Adrenal gland (tissue), 5 donors: ENCODE measurements around the gene OSBPL10.

Experiments used
- POLR2A ChIP-seq, 2 donors: fragments of 450-650 bp; IDR thresholded peaks; one replicate each; pipeline ENCODE4 v1.6.1; 2017; ENCODE audit warnings: antibody characterized with exemption in 2 of 2, mild to moderate bottlenecking in 2 of 2, moderate library complexity in 1 of 2
- TF ChIP-seq, protein P1 (sequence below), 6 experiments: fragments of 450-650 bp in 4 of 6; fragments of 200-600 bp in 2 of 6; sonication (generic) in 1 of 6; IDR thresholded peaks; 1 replicate in 5 of 6; 2 replicates in 1 of 6; pipeline versions ENCODE4 v1.5.1 to v1.8.0; 2016 to 2021; ENCODE audit warnings: antibody characterized with exemption in 6 of 6, mild to moderate bottlenecking in 2 of 6, moderate library complexity in 1 of 6
- donor health status: DM: no; HTN: no; CAD: no.

DNA sequence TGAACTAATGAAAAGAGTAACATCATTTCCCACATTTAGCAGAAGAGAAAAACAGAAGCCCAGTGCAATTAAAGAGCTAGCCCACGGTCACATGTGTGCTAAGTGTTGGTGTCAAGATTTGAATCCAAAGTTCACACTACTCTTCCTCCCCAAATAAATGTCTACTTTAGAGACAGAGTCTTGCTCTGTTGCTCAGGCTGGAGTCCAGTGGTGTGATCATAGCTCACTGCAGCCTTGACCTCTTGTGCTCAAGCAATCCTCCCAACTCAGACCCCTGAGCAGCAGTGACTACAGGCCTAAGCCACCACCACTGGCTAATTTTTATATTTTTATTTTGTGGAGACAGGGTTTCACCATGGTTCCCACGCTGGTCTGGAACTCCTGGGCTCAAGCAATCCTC, 4.8 kb downstream of the OSBPL10 start:
- no peak for TF ChIP-seq POLR2A (IDR thresholded peaks at IDR 0.05)
- TF ChIP-seq, protein P1, sequence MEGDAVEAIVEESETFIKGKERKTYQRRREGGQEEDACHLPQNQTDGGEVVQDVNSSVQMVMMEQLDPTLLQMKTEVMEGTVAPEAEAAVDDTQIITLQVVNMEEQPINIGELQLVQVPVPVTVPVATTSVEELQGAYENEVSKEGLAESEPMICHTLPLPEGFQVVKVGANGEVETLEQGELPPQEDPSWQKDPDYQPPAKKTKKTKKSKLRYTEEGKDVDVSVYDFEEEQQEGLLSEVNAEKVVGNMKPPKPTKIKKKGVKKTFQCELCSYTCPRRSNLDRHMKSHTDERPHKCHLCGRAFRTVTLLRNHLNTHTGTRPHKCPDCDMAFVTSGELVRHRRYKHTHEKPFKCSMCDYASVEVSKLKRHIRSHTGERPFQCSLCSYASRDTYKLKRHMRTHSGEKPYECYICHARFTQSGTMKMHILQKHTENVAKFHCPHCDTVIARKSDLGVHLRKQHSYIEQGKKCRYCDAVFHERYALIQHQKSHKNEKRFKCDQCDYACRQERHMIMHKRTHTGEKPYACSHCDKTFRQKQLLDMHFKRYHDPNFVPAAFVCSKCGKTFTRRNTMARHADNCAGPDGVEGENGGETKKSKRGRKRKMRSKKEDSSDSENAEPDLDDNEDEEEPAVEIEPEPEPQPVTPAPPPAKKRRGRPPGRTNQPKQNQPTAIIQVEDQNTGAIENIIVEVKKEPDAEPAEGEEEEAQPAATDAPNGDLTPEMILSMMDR (IDR thresholded peaks at IDR 0.05) = no peak
